Left ventricle myocardium superior (tissue), 1 donor: ENCODE data around the gene CRYBG1. TPM values are rescaled to one million over a fixed set of nuclear protein-coding genes. Genes with fewer than 3 reads are reported as not detected.

Experiments used
- ATAC-seq: fragments of 200-7000 bp; cut with Tn5 transposase; one replicate; pipeline ENCODE4 v1.9.1; 2020; ENCODE audit warnings: mild to moderate bottlenecking, moderate library complexity
- DNase-seq: peaks from one replicate; pipeline ENCODE4 v3.0.0-alpha.2; 2020
- intact Hi-C: fragments of 100-400 bp; cut with micrococcal nuclease; formaldehyde crosslinking; loops from one replicate; pipeline ENCODE4 v1.11.0; 2022
- total RNA-seq: library from RNA; stranded (reverse); fragmentation: NEBNext Ultra II Directional; extraction: Animal tissue kit (Norgen Biotek cat#: 25700); gene quantifications from one replicate; pipeline ENCODE4 v1.2.1, GENCODE V29; 2021
- donor health status: DM: no; HTN: yes; CAD: no; lungs with severe emphysema.

Gene CRYBG1
- total RNA-seq, 1 donor from 2014 or later = 2.0 TPM

DNA sequence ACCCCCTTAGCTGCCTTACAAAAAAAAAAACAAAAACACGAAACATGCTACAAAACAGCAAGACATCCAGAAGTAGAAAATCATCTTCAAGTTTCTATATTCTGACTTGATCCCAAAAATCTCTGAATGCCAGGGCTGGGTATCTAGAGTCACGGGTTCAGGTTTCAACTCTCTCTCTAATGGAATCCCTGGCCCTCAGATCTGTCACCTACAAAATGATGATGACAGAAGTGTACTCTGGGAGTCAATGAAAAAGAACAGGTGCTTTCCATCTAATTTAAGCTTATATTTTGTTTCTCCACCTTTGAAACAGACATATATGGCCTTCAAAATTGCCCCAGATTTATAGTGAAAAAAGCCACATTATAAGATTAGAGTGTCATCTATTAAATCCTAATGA lies 250.5 kb downstream of the CRYBG1 start:
- ATAC-seq = no peak
- intact Hi-C loops = no loop called here

GRCh38 chr6:106612671-106613416 lies 252.3 kb downstream of the CRYBG1 start:
- DNase-seq = no peak
- ATAC-seq = no peak
- intact Hi-C loops = no loop called here

More for the DNA sequence above, 250.5 kb downstream of the CRYBG1 start:
- DNase-seq = no peak

GRCh38 chr6:106613590-106613989 lies 253.1 kb downstream of the CRYBG1 start:
- ATAC-seq (no peak), DNase-seq (no peak)
- intact Hi-C loops = no loop called here

GRCh38 chr6:106614166-106614565 lies 253.6 kb downstream of the CRYBG1 start:
- intact Hi-C loops = no loop called here
- ATAC-seq (no peak), DNase-seq (no peak)

- intact Hi-C loops = no loop called here
- ATAC-seq (no peak), DNase-seq (no peak)
Measured at GRCh38 chr6:106614592-106615257, 254.2 kb downstream of the CRYBG1 start.

GRCh38 chr6:106617302-106617701 lies 256.8 kb downstream of the CRYBG1 start:
- no peak for ATAC-seq
- intact Hi-C loops = no loop called here
- no peak for DNase-seq

GRCh38 chr6:106617857-106618256 lies 257.3 kb downstream of the CRYBG1 start:
- intact Hi-C loops = no loop called here
- DNase-seq (no peak), ATAC-seq (no peak)

DNA sequence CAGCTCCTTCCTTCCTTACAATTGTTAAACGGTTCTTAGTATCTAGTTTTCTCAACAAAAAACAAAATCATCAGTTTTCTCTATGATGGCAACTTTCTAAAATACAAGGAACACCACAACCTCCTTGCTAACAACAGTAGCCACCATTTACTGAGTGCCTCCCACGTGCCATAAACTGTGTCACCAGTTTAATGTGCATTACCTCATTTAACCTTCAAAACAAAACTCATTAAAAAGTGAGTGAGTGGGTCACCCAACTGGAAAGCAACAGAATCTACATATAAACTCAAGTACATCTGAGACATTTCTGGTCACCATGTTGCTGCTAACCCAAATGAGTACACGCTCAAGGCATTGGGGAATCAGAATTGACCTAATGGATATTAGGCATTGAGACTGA lies 257.8 kb downstream of the CRYBG1 start:
- ATAC-seq (no peak), DNase-seq (no peak)
- intact Hi-C loops = no loop called here

- intact Hi-C loops = no loop called here
- no peak for ATAC-seq
- no peak for DNase-seq
Measured at GRCh38 chr6:106619223-106619622, 258.7 kb downstream of the CRYBG1 start.

- DNase-seq (no peak), ATAC-seq (no peak)
- intact Hi-C loops = no loop called here
Measured at GRCh38 chr6:106620931-106621672, 260.6 kb downstream of the CRYBG1 start.

Other genes with a start within 250 kb of the CRYBG1 start
- gene ATG5, start 35.0 kb upstream of the CRYBG1 start, total RNA-seq = 16.6 TPM